HPDE6-E6E7 (cell line): Measurements from ENCODE around the gene ARHGEF5.

Experiments used
- DNase-seq: peaks from one replicate; pipeline ENCODE4 v3.0.0; 2011; ENCODE audit warnings: missing footprints; ENCODE audit errors: extremely low spot score

ARHGEF5 gene

DNA sequence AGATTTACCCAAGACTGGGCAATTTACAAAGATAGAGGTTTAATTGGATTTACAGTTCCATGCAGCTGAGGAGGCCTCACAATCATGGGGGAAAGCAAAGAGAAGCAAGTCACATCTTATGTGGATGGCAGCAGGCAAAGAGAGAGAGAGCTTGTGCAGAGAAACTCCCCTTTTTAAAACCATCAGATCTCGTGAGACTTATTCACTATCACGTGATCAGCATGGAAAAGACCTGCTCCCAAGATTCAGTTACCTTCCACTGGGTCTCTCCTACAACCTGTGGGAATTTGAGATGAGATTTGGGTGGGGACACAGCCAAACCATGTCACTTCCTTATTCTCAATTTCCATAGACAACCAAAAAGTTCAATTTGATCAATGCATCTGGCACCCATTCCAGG, 73.2 kb downstream of the ARHGEF5 start:
- no peak for DNase-seq
